ENCODE data around the gene EDN2.

- TF ChIP-seq SPI1 (IDR thresholded peaks at IDR 0.05; ENCODE audit: low read depth, low read length), result no peak
- no peak for TF ChIP-seq POLR2A (IDR thresholded peaks at IDR 0.05; ENCODE audit: low read depth, low read length)
- TF ChIP-seq TAF1 (IDR thresholded peaks at IDR 0.05; ENCODE audit: low read depth, low read length), result no peak
Observed at GRCh38 chr1:41500781-41501518, 16.5 kb upstream of the EDN2 start.

All from GM12891 (cell line).